ENCODE measurements around the gene HHIPL1. TPM values are rescaled to one million over a fixed set of nuclear protein-coding genes. Genes with fewer than 3 reads are reported as not detected.

HHIPL1 gene
- total and polyA plus RNA-seq, 2 donors (not counting 3 experiments of a cell fraction or from before 2014, with no cell fraction given): 1.3 to 2.1 TPM

GRCh38 chr14:99657645-99658155 is 12.8 kb downstream of the HHIPL1 start:
- Histone ChIP-seq H3K4me1 (ENCODE audit: control insufficient read depth, extremely low read depth, insufficient read depth, low read length) (no peaks in the 10 kb centered on the region), H3K79me2 (ENCODE audit: control insufficient read depth, insufficient read depth, low read length) (no peaks in the 10 kb centered on the region), H3K9ac (replicated peaks; ENCODE audit: extremely low read depth, insufficient read depth, low read length) (no peak overlapping the region), H2AFZ (ENCODE audit: low read depth, low read length) (no peak overlapping the region), H4K20me1 (replicated peaks; ENCODE audit: control insufficient read depth, extremely low read depth, insufficient read depth, low read length) (no peaks in the 10 kb centered on the region), H3K27ac (ENCODE audit: insufficient read depth, low read depth, low read length) (no peak overlapping the region), H3K27me3 (ENCODE audit: control insufficient read depth in 2 of 2, insufficient read depth in 2 of 2, low read length in 2 of 2) (peaks cover 38 to 45% of the 10 kb centered on the region in 2 experiments), H3K9me1 (replicated peaks; ENCODE audit: control insufficient read depth, extremely low read depth, insufficient read depth, low read length) (no peaks in the 10 kb centered on the region), H3K9me3 (replicated peaks; ENCODE audit: control insufficient read depth, insufficient read depth, low read length) (no peaks in the 10 kb centered on the region), H3K36me3 (ENCODE audit: control insufficient read depth in 2 of 2, extremely low read depth in 1 of 2, insufficient read depth in 2 of 2, low read length in 2 of 2) (no peaks in the 10 kb centered on the region), H3K4me3 (replicated peaks in 1 of 3; ENCODE audit: insufficient read depth in 1 of 3, low read depth in 1 of 3, low read length in 3 of 3) (no peak overlapping the region), H3K4me2 (ENCODE audit: insufficient read depth, low read length) (no peak overlapping the region)
- dilution Hi-C loops (cut with MboI; ENCODE audit: extremely low pct_ligation_motif_present, low sequenced_read_pairs): no loop called here
- no peak for TF ChIP-seq GATA2 (IDR thresholded peaks at IDR 0.05; ENCODE audit: insufficient read depth, insufficient read length, low read depth, low read length)
- TF ChIP-seq POLR2A (IDR thresholded peaks at IDR 0.05; ENCODE audit: low read depth, low read length): no peak
- no peak for TF ChIP-seq MYC (IDR thresholded peaks at IDR 0.05; ENCODE audit: low read depth, low read length)
- TF ChIP-seq POLR2AphosphoS5 (IDR thresholded peaks at IDR 0.05; ENCODE audit: insufficient read depth, low read depth, low read length): no peak
- TF ChIP-seq FOS (IDR thresholded peaks at IDR 0.05; ENCODE audit: borderline replicate concordance, insufficient read depth, low read length): no peak
- no peak for TF ChIP-seq JUN (IDR thresholded peaks at IDR 0.05; ENCODE audit: borderline replicate concordance, insufficient read depth, insufficient read length, low read depth)
- no peak for TF ChIP-seq CTCF (IDR thresholded peaks at IDR 0.05; ENCODE audit: extremely low read depth in 1 of 2, insufficient read depth in 1 of 2, low read depth in 1 of 2, low read length in 2 of 2)
- TF ChIP-seq MAX (IDR thresholded peaks at IDR 0.05; ENCODE audit: insufficient read depth, insufficient read length): no peak
- TF ChIP-seq EZH2 (IDR thresholded peaks at IDR 0.05; ENCODE audit: borderline replicate concordance, low read depth, low read length, severe bottlenecking): no peak
- FAIRE-seq (no peak), DNase-seq (ENCODE audit: low read depth, low spot score) (no peak)
- no TSS peak for BruUV-seq (replicated peaks)
- intact Hi-C loops (cut with micrococcal nuclease): no loop called here
- ChIA-PET CTCF (interaction anchor here (1.1 kb wide), 1 partner anchor 10 kb away, joined by 3 read pairs; no protein-coding TSS in a partner anchor), POLR2A (no interaction called here)

All from endothelial cell of umbilical vein (primary cell).